Activated T-helper 1 cell treated with anti-CD3 and anti-CD28 coated beads, Interleukin-2, amount 50 U/mL, for 16 hours (primary cell): ENCODE measurements around the gene PHF2.

Experiments
- DNase-seq, 2 donors: peaks; one replicate each; pipeline ENCODE4 v3.0.0-alpha.2; 2020; ENCODE audit warnings: low read depth in 1 of 2, low spot score in 1 of 2

The PHF2 gene

GRCh38 chr9:93676310-93677047 is 100.1 kb downstream of the PHF2 start:
- peak in 1 of 2 donors; percentile 1 for DNase-seq

DNA sequence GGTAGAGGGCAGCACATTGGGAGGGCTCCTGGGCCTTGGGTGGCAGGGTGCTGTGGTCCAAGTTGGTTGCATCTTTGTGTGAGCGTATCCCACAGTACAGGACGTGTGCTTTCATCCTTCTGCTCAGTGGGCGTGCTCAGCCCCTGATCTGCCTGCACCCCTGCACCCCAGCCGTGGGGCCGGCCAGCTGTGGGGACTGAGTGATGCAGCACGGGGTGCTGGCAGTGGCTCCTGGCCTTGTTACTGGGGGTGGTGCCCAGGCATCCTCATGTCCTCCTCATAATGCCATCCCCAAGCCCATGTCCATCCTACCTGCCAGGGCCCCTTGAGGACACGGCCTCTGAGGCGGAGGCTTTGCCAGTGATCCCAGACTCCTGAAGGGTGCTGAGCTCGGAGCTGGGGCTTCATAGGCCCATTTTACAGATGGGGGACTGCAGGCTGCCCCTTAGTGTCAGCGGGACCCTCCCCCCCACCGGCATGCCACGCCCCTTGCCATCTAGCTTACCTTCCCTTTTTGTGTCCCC is 100.7 kb downstream of the PHF2 start:
- no peak for DNase-seq

DNA sequence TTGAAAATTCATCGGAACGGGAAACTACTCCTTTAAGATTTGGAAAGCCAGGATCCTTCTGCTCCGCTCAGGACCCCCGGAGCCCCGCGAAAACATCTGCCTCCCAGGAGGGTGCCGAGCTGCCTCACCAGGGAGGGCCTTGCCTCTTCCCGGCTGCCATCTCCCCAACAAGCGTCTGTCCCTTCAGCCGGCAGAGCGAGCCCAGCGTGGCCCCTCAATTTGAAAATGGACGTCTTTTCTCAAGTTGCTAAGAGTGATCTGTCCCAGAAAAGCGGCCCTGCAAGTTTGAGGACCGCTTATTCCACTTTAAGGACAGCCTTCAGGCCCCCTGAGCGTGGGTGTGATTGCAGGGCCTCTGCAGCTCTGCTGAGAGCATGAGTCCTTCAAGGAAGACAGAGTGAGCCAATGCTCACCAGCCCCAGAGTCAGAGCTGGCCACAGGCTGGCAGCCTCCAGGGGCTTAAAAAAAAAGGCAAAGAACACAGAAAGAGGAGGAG is 101.3 kb downstream of the PHF2 start:
- DNase-seq, result no peak

DNA sequence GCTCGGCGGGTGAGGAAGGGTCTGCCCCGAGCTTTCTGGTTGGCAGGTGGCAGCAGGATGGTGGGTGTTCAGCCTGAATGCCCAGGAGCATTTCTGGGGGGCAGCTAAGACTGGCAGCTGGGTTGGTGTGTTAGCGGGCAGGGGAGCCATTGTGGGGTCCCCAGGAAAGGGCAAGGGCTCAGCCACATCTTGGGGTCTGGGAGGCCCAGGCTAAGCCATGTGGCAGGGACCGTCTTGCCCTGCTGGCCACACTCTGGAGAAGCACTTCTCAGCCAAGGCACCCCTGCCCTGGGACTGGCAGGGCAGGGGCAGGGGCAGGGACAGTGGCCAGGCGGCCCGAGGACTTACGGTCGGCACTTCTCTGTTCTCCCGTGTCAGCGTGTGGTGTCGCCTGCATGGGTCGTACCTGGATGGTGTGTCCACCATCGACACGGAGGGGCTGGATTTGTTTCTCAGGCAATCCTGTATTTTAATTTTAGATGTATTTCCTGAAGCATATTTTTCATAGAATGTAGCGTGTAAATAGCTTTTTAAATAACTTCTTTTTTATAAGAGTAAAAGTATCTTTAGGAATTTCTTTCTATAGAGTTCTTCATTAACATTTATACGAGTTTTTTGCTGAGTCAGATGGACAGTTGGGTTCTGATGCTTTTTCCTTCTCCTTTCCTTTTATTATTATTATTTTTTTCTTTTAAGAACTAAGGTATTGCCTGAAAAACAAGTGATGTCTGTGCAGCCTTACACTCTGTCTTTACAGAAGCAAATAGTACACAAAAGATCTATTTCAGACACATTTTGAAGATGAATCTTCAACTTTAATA is 102.0 kb downstream of the PHF2 start:
- DNase-seq, result peak in 1 of 2 donors; percentile 2

DNA sequence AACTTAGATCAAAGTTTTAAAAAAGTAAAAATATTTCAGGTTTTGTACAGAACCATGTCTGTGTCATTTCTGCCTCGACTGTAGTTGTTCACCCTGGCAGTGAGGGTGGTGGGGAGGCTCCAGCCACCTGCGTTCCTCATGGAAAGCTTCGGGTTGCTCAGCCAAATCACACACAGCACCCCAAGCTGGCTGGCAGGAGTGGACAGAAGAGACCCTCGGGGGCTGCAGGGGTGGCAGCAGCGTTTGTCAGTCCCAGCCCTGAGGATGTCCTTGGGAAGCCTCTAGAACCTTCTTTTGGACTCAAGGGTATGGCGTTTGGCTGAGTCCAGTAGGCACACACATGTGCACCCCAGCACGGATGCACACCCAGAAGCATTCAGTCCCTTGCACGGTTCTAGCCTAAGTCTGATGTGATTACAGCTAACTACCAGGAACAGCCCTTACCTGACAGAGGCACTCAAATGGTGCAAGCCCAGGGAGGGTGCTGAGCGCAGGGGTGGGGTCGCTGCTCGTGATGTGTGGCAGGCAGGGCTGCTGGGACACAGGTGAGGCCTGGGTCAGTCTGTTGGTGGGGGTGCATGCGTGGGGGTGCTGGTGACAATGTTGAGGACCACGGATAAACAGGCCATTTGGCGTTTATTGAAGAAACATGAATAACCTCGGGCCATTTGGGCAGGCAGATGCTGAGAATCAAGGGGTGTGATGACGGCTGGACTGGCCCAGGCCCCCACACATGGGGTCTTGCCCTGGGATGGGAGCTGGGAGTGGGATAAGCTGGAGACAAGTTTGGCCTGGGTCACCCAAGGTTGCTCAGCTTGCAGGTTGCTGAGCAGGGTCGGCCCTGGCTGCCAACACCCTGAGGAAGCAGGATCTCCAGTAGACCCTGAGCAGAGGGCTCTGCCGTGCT is 103.4 kb downstream of the PHF2 start:
- peak in 1 of 2 donors; percentile 3 for DNase-seq

- DNase-seq, result peak in 1 of 2 donors; percentile 2
Observed at GRCh38 chr9:93680443-93681268, 104.3 kb downstream of the PHF2 start.

- DNase-seq, result peak in 1 of 2 donors; percentile 2
Observed at GRCh38 chr9:93681269-93682154, 105.1 kb downstream of the PHF2 start.

DNA sequence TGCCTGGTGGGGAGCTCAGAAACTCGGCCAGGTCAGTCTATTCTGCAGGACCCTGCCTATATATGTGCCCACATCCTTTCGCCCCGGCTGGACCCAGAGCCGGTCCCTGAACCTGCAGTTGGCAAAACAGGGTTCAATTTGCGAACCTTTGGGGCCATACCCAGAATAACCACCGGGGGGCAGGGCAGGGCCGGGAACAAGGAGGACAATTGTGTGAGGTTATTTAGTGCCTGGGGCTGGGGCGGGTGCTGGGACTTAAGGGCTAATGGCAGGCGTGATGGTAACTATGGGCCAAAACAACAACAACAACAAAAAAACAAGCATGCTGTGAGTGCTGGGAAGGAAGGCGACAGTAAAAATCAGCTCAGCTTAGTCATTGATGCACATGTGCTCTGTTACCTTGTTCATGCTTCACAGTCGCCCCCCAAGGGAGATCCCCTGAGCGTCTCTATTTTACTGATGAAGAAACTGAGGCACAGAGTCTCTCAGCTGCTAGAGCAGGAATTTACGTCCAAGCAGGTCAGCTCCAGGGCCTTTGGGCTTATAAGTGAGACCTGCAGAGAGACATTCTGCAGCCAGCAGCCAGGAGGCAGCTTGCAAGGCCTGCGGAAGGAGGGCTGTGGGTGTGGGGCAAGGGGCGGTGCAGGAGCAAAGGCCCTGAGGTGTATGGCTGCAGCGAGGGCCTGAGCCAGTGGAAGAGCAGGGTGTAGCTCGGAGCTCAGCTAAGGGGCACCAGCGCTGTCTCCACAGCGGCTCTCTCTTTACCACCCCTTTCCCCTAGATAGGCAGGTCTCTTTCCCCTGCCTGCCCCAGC is 106.0 kb downstream of the PHF2 start:
- peak; percentile 26 to 38 for DNase-seq

DNA sequence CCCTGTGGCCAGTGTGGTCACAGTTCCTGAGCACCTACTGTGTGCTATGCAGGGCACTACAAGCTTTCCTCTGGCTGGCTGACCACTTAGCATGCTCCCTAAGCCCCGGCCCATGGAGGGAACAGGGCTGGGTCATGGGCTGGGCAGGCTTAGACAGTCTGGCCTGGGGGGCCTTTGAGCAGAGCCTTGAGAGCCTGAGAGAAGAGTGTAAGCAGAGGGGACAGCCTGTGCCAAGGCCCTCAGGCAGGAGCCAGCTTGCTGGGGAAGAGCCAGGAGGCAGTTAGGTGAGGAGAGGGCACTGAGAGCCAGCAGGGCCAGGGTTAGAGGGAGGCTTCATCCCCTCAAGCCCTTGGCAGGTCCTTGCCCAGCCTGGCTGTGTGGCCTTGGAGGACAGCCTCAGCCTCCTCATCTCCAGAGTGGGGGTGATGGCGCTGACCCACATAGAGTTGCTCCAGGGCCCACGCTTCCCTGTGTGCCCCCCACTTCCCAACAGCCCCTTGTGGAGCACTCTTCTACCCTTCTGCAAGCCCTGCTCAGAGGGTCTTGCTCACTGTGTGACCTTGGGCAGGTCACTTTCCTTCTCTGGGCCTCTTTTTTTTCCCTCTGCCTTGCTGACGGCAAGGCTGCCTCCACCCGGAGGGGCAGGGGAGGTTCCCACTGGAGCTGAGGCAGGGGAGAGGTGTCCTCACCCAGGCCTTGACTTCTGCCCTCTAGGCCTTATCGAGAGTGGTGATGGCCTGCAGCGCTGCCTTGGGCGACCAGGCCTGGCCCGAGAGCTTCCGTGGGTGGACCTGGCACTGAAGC is 107.1 kb downstream of the PHF2 start:
- no peak for DNase-seq

- no peak for DNase-seq
Observed at GRCh38 chr9:93684161-93684765, 107.9 kb downstream of the PHF2 start.

- DNase-seq, result no peak
Observed at GRCh38 chr9:93684806-93685543, 108.6 kb downstream of the PHF2 start.

- no peak for DNase-seq
Observed at GRCh38 chr9:93686127-93686879, 109.9 kb downstream of the PHF2 start.

DNA sequence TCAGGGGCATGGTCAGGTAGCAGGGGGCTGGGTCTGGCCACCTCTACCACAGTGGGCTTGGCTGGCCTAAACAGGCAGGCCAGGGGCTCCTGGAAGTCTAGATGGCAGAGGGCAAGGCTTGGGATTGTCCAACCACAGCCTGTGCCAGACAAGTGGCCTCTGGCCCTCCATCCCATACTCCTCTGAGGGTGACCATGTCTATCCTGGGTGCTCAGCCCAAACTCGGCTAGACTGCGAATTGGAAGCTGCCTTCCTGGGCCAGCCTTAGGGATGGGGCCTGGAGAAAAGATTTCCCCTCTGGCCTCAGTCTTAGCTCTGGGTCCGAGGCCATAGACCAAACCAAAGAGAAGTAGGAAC is 110.5 kb downstream of the PHF2 start:
- DNase-seq, result no peak

GRCh38 chr9:93690618-93691017 is 114.2 kb downstream of the PHF2 start:
- no peak for DNase-seq

- DNase-seq, result no peak
Observed at GRCh38 chr9:93693129-93693528, 116.7 kb downstream of the PHF2 start.
